RWPE1 (cell line): ENCODE results near the gene MAPKAPK3.

Source experiments
- CTCF ChIA-PET: fragments of 350-600 bp; sonication (Branson Sonifier 250); formaldehyde crosslinking; extraction: SDS; loops from one replicate; lab custom pipeline; 2021; lab: Yijun Ruan, JAX
- POLR2A ChIA-PET: fragments of 400-600 bp; formaldehyde crosslinking; extraction: SDS; loops from one replicate; lab custom pipeline; 2020; ENCODE audit warnings: antibody characterized with exemption; ENCODE audit not compliant: low non-redundant PET; lab: Yijun Ruan, JAX
- DNase-seq: peaks from one replicate; pipeline ENCODE4 v3.0.0; 2012; ENCODE audit warnings: low spot score
- H3K27ac ChIP-seq: fragments of 450-650 bp; 2 replicates; pipeline ENCODE4 v1.5.1; 2017
- CTCF ChIP-seq: fragments of 450-650 bp; conservative IDR thresholded peaks from 2 replicates; pipeline ENCODE4 v1.5.1; 2017; ENCODE audit warnings: low read depth, mild to moderate bottlenecking

MAPKAPK3 gene

DNA sequence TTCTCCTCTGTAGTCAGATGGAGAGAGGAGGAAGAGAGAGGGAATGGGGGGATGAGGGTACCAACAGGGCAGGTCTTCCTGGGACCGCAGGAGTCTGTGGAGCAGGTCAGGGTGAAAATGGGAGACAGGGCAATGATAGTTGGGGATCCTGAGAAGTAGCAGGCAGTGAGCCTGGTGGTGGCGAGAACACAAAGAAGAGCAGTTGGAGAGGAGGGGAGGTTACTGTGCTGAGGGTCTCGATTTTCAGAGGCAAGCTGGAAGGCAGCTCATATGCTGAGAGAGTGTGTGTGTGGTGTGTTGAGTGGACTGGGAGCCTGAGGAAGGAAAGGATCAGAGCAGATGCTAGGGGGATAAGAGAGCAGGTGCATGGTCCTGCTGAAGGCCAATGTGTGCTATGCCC, 55.7 kb downstream of the MAPKAPK3 start:
- no peak for DNase-seq
- no peak overlapping the region for H3K27ac ChIP-seq
- CTCF ChIA-PET = interaction anchor here (0.6 kb wide), 1 partner anchor 813 kb away, joined by 4 read pairs; no protein-coding TSS in a partner anchor
- no peak for TF ChIP-seq CTCF
- POLR2A ChIA-PET = no interaction called here

GRCh38 chr3:50673931-50674330, 57.0 kb downstream of the MAPKAPK3 start:
- TF ChIP-seq CTCF = no peak
- no peak for DNase-seq
- H3K27ac ChIP-seq = no peak overlapping the region
- CTCF ChIA-PET = no interaction called here
- POLR2A ChIA-PET = no interaction called here

DNA sequence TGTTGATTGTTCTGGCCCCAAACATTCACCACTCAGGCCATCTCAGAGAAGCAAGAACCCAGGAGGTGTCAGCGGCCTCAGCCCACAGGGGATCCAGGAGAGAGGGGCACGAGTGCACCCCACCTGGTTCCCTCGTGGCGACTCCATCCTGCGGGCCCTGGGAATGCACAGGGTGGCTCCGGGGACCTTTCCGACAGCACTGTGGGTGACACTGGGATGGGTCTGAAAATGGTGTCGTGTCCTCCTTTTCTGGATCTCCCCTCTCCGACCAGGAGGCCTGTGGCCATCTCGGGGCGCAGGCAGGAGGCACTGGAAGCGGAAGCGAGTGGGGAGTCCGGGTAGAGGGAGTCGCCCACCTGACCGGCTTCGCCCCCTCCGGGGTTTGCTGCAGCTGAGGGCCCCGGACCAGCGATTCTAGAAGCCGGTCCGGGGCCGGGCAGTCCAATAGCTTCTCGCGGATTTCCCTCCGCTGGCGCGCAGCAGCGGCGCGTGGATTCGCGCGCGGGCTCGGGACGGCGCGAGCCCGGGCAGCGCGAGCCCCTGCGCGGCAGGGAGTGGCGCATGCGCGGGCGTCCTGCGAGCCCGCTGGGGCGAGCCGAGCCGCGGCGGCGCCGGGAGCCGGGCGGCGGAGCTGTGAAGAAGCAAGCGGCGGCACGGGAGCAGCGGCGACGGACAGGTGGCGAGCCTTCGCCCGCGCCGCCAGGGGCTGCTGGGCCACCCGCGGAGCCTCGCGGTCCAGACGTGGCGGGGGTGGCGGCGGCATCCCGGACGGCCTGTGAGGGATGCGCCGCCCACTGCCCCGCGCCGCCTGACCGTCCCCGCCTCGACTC, 57.6 kb downstream of the MAPKAPK3 start, which contains the start of gene DOCK3:
Gene DOCK3 (plus strand): TSS at position 579 of the 830 bp plus-strand sequence. CDS start 337 bp downstream, outside the sequence.
- no peak for TF ChIP-seq CTCF
- ChIA-PET CTCF (no interaction called here), POLR2A (interaction anchor here (0.5 kb wide), 1 partner anchor 24 kb away, joined by 4 read pairs; no protein-coding TSS in a partner anchor)
- no peak within 1 kb of the TSS for H3K27ac ChIP-seq
- peak; percentile 57 for DNase-seq

DNA sequence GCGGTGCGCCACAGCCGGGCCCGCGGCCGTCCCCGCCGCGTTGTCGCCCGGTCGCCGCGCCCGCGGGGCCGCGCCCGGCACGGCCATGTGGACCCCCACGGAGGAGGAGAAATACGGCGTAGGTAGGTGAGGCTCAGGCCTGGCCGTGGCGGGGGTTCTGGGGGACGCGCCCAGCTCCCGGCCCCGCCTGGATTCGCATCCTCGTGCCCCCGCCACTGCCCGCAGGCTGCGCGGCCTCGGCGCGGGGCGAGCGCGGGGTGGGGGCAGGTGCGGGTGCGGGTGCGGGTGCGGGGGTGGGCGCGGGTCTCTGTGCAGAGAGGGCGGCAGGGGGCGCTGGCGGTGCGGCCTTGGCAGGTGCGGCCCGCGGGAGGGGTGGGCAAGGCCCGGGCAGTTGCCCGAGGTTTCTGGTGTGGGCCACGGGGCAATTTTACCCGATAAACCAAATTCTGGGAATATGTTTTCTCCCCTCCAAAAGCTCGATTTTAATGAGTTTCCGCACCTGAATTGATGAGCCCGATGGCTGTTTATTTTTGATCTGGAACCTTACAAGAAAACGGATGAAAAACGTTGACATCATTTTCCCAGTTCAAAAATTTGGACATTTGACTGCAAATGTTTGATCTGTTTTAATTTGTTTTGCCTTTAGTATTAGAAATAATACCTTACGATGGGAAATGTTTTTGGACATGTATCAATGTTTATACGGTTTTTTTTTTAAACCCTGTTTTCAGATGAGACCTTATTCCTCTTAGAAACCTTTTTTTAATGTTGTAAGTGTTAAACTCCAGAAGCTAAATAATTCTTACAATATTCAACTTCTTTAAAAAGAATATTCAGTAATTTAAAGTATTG, 58.5 kb downstream of the MAPKAPK3 start:
- ChIA-PET CTCF (interaction anchor here (0.6 to 0.8 kb wide), 2 partner anchors 8 to 592 kb away, joined by 3 read pairs; no protein-coding TSS in a partner anchor), POLR2A (no interaction called here)
- TF ChIP-seq CTCF = peak; percentile 38
- no peak overlapping the region for H3K27ac ChIP-seq
- DNase-seq = no peak

DNA sequence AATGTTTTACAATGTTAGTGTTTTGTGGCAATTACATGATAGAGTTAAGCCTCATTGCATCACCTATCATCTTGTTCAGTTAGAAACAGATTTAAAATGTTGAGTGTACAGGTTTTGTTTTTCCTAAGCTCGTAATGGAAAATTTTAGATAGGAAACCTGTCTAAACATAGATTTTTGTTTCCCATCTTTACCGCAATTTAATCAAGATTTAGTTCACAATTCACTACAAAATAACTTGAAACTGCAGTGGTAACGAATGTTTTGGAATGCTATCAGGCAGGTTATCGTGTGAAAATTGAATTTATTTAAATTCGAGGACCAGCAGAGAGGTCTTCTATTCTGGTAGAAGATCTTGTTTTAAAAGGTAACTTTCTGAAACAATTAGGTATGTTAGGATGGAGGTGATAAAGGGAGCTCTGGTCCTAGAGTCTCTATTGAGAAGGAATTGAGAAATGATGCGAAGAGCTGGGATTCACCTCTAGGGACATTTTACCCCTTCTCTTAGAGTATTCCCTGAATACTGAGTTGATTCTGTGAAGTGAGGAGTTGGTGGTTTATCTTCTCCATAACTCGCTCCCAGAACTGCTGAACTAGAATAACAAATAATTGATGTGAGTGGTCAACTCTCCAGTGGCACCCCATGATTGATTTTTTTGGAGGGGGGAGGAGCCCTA, 59.2 kb downstream of the MAPKAPK3 start:
- ChIA-PET POLR2A (no interaction called here), CTCF (interaction anchor here (0.6 to 0.8 kb wide), 2 partner anchors 9 to 591 kb away, joined by 3 read pairs; no protein-coding TSS in a partner anchor)
- DNase-seq = no peak
- H3K27ac ChIP-seq = no peak overlapping the region
- no peak for TF ChIP-seq CTCF
